Esophagus muscularis mucosa (tissue), 3 donors: Measurements from ENCODE around the gene BEST4.

Source experiments
- CTCF ChIP-seq, 3 experiments: fragments of 200-600 bp in 2 of 3; fragments of 450-650 bp in 1 of 3; sonication (generic) in 2 of 3; IDR thresholded peaks; one replicate each; pipeline ENCODE4 v1.5.1; 2017 to 2019; ENCODE audit warnings: antibody characterized with exemption in 3 of 3, mild to moderate bottlenecking in 2 of 3, moderate library complexity in 1 of 3
- POLR2AphosphoS5 ChIP-seq, 2 donors: sonication (generic); formaldehyde crosslinking; IDR thresholded peaks; one replicate each; pipeline ENCODE4 v1.6.1; 2017; ENCODE audit warnings: antibody characterized with exemption in 2 of 2

DNA sequence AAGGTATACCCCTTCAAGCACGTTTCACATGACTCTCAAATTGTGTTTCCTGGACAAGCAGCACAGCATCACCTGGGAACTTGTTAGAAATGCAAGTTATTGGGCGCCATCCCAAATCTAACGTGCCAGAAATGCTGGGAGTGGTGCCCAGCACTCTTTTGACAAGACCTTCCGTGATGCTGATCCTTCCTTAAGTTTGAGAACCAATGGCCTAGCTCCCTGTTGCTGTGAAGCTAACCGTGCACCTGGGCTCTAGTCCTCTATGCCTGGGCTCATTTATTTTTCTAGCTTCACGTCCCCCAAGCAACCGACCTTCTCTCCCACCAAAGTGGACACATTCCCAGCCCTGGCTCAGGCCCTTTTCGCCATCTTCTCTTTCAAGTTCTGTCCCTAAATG lies 4.3 kb downstream of the BEST4 start:
- TF ChIP-seq POLR2AphosphoS5 (IDR thresholded peaks at IDR 0.05) (no peak), CTCF (IDR thresholded peaks at IDR 0.05) (no peak)
